Activated CD8-positive, alpha-beta memory T cell treated with anti-CD3 and anti-CD28 coated beads, Interleukin-2, amount 10 ng/mL, durations not matched to agents 7 days and 5 days (primary cell): ENCODE results near the gene ELP4. TPM values are rescaled to one million over a fixed set of nuclear protein-coding genes. Genes with fewer than 3 reads are reported as not detected.
"Not testable (repeated sequence)": the region's sequence is repeated elsewhere in the genome, so short reads cannot be mapped to it uniquely, and the experiment has no call there.

ENCODE experiments used
- ATAC-seq: fragments of 150-1000 bp; cut with Tn5 transposase; one replicate; pipeline ENCODE4 v1.10.0; 2021; ENCODE audit warnings: moderate library complexity
- CTCF ChIA-PET: fragments of 350-600 bp; sonication (Branson Sonifier 250); formaldehyde crosslinking; loops from one replicate; lab custom pipeline; 2021; ENCODE audit warnings: antibody characterized with exemption; lab: Charles Lee
- DNase-seq: peaks from one replicate; pipeline ENCODE4 v3.0.0-alpha.2; 2020
- H3K27ac Mint-ChIP-seq: one replicate; pipeline ENCODE4 v1.8.0; 2021; ENCODE audit warnings: mild to moderate bottlenecking, mixed read lengths
- H3K27me3 Mint-ChIP-seq: one replicate; pipeline ENCODE4 v1.8.0; 2021; ENCODE audit warnings: mixed read lengths
- H3K36me3 Mint-ChIP-seq: one replicate; pipeline ENCODE4 v1.8.0; 2021; ENCODE audit warnings: mild to moderate bottlenecking, mixed read lengths
- H3K4me1 Mint-ChIP-seq: one replicate; pipeline ENCODE4 v1.8.0; 2021; ENCODE audit warnings: mixed read lengths
- H3K4me3 Mint-ChIP-seq: one replicate; pipeline ENCODE4 v1.8.0; 2021; ENCODE audit warnings: mild to moderate bottlenecking, moderate library complexity, mixed read lengths
- H3K9me3 Mint-ChIP-seq: one replicate; pipeline ENCODE4 v1.8.0; 2022; ENCODE audit warnings: low read depth, mixed read lengths
- total RNA-seq, 2 experiments: library from RNA; stranded (reverse); gene quantifications; one replicate each; pipeline ENCODE4 v1.2.3, GENCODE V29; 2021

Gene ELP4
- total RNA-seq, 2 experiments from 2014 or later, result 20.7 to 23.7 TPM

- CTCF ChIA-PET, result no interaction called here
- Mint-ChIP-seq H3K27ac (no peak overlapping the region), H3K9me3 (no peaks in the 10 kb centered on the region), H3K4me1 (no peaks in the 10 kb centered on the region), H3K36me3 (peaks cover 20% of the 10 kb centered on the region), H3K4me3 (no peak overlapping the region), H3K27me3 (no peaks in the 10 kb centered on the region)
- DNase-seq, result no peak
- ATAC-seq, result no peak
These were observed 9.0 kb upstream of the ELP4 start for GRCh38 chr11:31500560-31500959.

GRCh38 chr11:31509051-31509428 is 527 bp upstream of the ELP4 start:
- Mint-ChIP-seq H3K4me1 (peaks cover 26% of the 10 kb centered on the region), H3K9me3 (no peaks in the 10 kb centered on the region), H3K27me3 (no peaks in the 10 kb centered on the region), H3K4me3 (peak overlapping the region; percentile 95), H3K27ac (peak overlapping the region; percentile 93), H3K36me3 (peaks cover 15% of the 10 kb centered on the region)
- no peak for DNase-seq
- ATAC-seq, result peak; percentile 8
- CTCF ChIA-PET, result no interaction called here

- no peaks in the 10 kb centered on the region for H3K27me3 Mint-ChIP-seq
These were observed 2.5 kb downstream of the ELP4 start for GRCh38 chr11:31512117-31512516.

GRCh38 chr11:31521497-31522150 is 12.1 kb downstream of the ELP4 start:
- CTCF ChIA-PET, result no interaction called here
- ATAC-seq, result no peak
- no peaks in the 10 kb centered on the region for H3K27me3 Mint-ChIP-seq
- DNase-seq, result no peak
- H3K9me3 Mint-ChIP-seq, result no peaks in the 10 kb centered on the region
- no peak overlapping the region for H3K4me3 Mint-ChIP-seq
- H3K36me3 Mint-ChIP-seq, result peaks cover 6% of the 10 kb centered on the region
- no peaks in the 10 kb centered on the region for H3K4me1 Mint-ChIP-seq
- no peak overlapping the region for H3K27ac Mint-ChIP-seq

More at GRCh38 chr11:31512117-31512516, 2.5 kb downstream of the ELP4 start:
- CTCF ChIA-PET, result no interaction called here
- DNase-seq (no peak), ATAC-seq (no peak)
- Mint-ChIP-seq H3K9me3 (no peaks in the 10 kb centered on the region), H3K36me3 (peaks cover 4% of the 10 kb centered on the region), H3K4me3 (no peak overlapping the region), H3K4me1 (peaks cover 26% of the 10 kb centered on the region), H3K27ac (no peak overlapping the region)

- no peaks in the 10 kb centered on the region for H3K27me3 Mint-ChIP-seq
- no peak for DNase-seq
- H3K9me3 Mint-ChIP-seq, result no peaks in the 10 kb centered on the region
- H3K27ac Mint-ChIP-seq, result no peak overlapping the region
- H3K36me3 Mint-ChIP-seq, result peaks cover 7% of the 10 kb centered on the region
- no peak for ATAC-seq
- no peaks in the 10 kb centered on the region for H3K4me1 Mint-ChIP-seq
- no peak overlapping the region for H3K4me3 Mint-ChIP-seq
- CTCF ChIA-PET, result no interaction called here
These were observed 19.6 kb downstream of the ELP4 start for GRCh38 chr11:31529189-31529588.

GRCh38 chr11:31529701-31530100 is 20.1 kb downstream of the ELP4 start:
- no peak for ATAC-seq
- Mint-ChIP-seq H3K27me3 (no peaks in the 10 kb centered on the region), H3K4me1 (no peaks in the 10 kb centered on the region), H3K36me3 (peaks cover 5% of the 10 kb centered on the region), H3K27ac (no peak overlapping the region), H3K9me3 (no peaks in the 10 kb centered on the region), H3K4me3 (no peak overlapping the region)
- DNase-seq, result no peak
- CTCF ChIA-PET, result no interaction called here

- Mint-ChIP-seq H3K27me3 (no peaks in the 10 kb centered on the region), H3K36me3 (peaks cover 7% of the 10 kb centered on the region), H3K9me3 (no peaks in the 10 kb centered on the region), H3K27ac (no peak overlapping the region), H3K4me1 (no peaks in the 10 kb centered on the region), H3K4me3 (no peak overlapping the region)
- no peak for DNase-seq
- no peak for ATAC-seq
- CTCF ChIA-PET, result no interaction called here
These were observed 21.7 kb downstream of the ELP4 start for GRCh38 chr11:31531293-31531692.

- Mint-ChIP-seq H3K36me3 (peaks cover 13% of the 10 kb centered on the region), H3K4me3 (no peak overlapping the region), H3K27ac (no peak overlapping the region), H3K9me3 (no peaks in the 10 kb centered on the region), H3K27me3 (no peaks in the 10 kb centered on the region), H3K4me1 (no peaks in the 10 kb centered on the region)
- DNase-seq (no peak), ATAC-seq (no peak)
- CTCF ChIA-PET, result no interaction called here
These were observed 25.9 kb downstream of the ELP4 start for GRCh38 chr11:31535479-31535878.

- DNase-seq (no peak), ATAC-seq (no peak)
- Mint-ChIP-seq H3K27me3 (no peaks in the 10 kb centered on the region), H3K4me3 (no peak overlapping the region), H3K36me3 (peaks cover 27% of the 10 kb centered on the region), H3K4me1 (no peaks in the 10 kb centered on the region), H3K9me3 (peaks cover 11% of the 10 kb centered on the region), H3K27ac (no peak overlapping the region)
- CTCF ChIA-PET, result no interaction called here
These were observed 33.3 kb downstream of the ELP4 start for GRCh38 chr11:31542862-31543261.

GRCh38 chr11:31555938-31556337 is 46.4 kb downstream of the ELP4 start:
- ATAC-seq, result no peak
- CTCF ChIA-PET, result no interaction called here
- Mint-ChIP-seq H3K9me3 (no peaks in the 10 kb centered on the region), H3K4me1 (no peaks in the 10 kb centered on the region), H3K27me3 (no peaks in the 10 kb centered on the region), H3K4me3 (no peak overlapping the region), H3K36me3 (peaks cover 1% of the 10 kb centered on the region), H3K27ac (no peak overlapping the region)
- DNase-seq, result no peak

- Mint-ChIP-seq H3K27ac (no peak overlapping the region), H3K4me3 (no peak overlapping the region), H3K27me3 (no peaks in the 10 kb centered on the region), H3K36me3 (peaks cover 1% of the 10 kb centered on the region), H3K4me1 (no peaks in the 10 kb centered on the region), H3K9me3 (no peaks in the 10 kb centered on the region)
- ATAC-seq (no peak), DNase-seq (no peak)
- CTCF ChIA-PET, result no interaction called here
These were observed 48.4 kb downstream of the ELP4 start for GRCh38 chr11:31558001-31558400.

- Mint-ChIP-seq H3K9me3 (no peaks in the 10 kb centered on the region), H3K4me1 (no peaks in the 10 kb centered on the region)
These were observed 51.4 kb downstream of the ELP4 start for GRCh38 chr11:31560842-31561476.

GRCh38 chr11:31564517-31564916 is 55.0 kb downstream of the ELP4 start:
- DNase-seq, CTCF ChIA-PET, H3K27me3 Mint-ChIP-seq, ATAC-seq, H3K4me3 Mint-ChIP-seq, H3K4me1 Mint-ChIP-seq, H3K9me3 Mint-ChIP-seq, H3K27ac Mint-ChIP-seq: not testable (repeated sequence)
- H3K36me3 Mint-ChIP-seq, result peaks cover 13% of the 10 kb centered on the region

More at GRCh38 chr11:31560842-31561476, 51.4 kb downstream of the ELP4 start:
- Mint-ChIP-seq H3K27ac (no peak overlapping the region), H3K4me3 (no peak overlapping the region), H3K36me3 (peaks cover 3% of the 10 kb centered on the region), H3K27me3 (no peaks in the 10 kb centered on the region)
- ATAC-seq (no peak), DNase-seq (no peak)
- CTCF ChIA-PET, result no interaction called here

- CTCF ChIA-PET, result not testable (repeated sequence)
These were observed 64.6 kb downstream of the ELP4 start for GRCh38 chr11:31574133-31574532.

More at GRCh38 chr11:31574133-31574532, 64.6 kb downstream of the ELP4 start:
- not testable (repeated sequence) for H3K27ac Mint-ChIP-seq, DNase-seq, H3K9me3 Mint-ChIP-seq, H3K4me1 Mint-ChIP-seq, H3K4me3 Mint-ChIP-seq, H3K27me3 Mint-ChIP-seq, ATAC-seq, H3K36me3 Mint-ChIP-seq
